NCI-H526 (cell line): Measurements from ENCODE around the gene LDLRAD4.
A peak's percentile ranks its signal among the peaks of the same experiment; 100 is the strongest.

Source experiments
- DNase-seq, 2 experiments: peaks; one replicate each; lab custom pipeline; 2025; lab: John Stamatoyannopoulos, UW

LDLRAD4 gene

DNA sequence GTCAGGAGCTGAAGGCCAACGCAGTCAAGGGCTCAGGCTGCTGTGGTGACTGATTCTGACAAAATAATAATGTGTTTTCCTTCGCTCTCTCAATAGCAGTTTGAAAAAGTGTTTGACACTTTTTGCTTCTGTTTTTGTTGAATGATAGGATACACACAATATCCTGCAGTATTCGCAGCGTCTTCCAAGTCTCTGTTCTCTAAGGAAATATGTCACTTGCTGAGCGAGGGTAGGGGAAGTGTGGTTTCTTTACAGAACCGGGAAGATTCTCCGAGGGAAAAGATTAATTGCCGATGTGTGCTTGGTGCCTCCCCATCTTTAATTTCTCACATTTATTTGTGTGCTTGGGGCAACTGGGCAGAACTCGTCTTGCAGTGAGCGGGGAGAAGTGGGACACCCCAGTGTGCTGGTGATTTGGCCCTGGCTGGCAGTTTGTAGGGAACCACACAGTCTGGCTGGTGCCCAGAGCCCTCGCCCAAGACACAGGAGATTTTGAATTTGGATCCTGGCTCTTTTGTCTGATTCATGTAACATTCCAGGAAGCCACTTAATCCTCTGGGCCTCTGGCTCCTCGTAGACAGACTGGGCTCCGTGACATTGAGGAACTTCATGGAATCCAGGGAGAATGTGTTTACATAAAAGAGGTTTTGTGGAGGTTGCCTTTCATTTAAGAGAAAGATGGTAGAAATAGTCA is 169.4 kb downstream of the LDLRAD4 start:
- no peak for DNase-seq

DNA sequence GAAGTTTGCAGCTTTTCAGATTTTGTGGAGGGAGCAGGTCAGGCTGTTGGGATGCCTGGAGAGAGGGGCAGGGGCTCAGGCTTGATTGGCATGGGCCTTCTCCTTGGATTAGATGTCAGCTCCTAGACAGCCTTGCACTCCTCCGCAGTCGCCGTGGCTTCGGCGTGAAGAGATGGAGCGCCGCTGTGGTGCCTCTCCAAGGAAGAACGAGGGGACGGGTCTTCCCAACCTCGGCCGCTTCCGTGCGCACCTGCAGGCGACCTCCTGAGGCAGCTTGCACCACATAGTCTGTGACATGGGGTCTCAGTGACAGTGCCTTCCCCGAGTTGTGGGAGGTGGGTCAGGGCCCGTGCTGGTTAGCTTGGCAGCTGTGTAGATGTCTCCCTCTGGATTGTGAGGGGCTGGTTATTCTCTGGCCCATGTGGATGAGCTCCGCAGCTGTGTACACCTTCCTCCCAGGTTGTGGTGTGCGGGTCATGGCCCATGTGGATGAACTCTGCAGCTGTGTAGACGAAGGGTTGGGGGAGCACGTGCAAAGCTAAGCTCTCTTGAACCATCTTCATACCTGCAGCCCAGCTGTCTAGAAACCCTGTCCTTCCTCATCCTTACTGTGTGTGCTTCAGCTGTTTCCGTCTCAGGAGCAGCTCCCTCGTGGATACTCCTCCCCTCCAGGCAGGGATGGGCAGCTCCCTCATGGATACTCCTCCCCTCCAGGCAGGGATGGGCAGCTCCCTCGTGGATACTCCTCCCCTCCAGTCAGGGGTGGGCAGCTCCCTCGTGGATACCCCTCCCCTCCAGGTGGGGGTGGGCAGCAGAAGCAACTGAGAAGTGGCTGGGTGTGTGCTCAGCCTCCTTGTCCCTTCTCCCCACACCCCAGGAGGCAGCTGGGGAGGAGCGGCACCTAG is 170.3 kb downstream of the LDLRAD4 start:
- DNase-seq, result no peak

DNA sequence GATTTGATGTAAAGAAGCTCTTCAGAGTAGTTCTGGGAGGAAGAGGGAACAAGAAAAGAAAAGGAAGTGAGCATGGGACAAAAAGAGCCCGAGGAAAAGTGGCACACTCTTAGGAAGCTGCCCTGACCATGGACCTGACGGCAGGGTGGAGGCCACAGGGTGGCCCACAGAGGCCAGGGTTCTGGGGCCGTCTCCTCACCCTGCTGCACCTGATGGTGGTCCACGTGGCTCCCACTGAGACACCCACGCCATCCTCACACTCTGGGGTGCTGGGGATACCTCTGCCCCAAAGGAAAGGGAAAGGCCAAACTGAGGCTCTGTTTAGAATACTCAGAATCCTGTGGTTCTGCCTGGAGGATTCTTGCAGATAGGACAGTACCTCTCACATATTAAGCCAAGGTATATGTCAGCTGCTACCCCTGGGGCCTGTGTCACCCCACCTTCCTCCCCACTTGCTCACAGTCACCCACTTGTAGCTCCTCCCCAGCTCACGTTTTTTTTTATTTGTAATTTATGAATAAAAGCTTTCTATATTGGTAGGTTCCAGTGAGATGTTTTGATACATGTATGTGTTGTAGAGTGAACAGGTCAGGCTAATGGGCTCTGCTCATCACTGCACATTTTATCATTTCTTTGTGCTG is 171.1 kb downstream of the LDLRAD4 start:
- DNase-seq, result no peak

DNA sequence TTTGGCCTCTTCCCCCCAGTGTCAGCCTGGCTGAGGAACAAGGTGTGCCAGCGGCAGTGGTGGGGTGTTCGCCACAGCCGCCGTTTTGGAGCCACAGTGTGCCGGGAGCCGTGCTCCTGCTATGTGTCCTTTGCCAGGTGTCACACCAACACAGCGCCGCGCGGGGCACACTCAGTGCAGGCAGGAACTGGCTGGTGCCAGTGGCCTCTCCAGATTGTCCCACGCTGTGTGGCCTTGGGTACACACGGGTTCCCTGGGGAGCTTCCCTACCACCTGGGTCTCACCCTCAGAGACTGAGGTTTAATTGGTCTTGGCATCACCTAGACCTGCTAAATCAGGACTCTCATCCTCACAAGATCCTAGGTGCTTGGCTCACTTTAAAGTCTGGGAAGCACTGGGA is 171.6 kb downstream of the LDLRAD4 start:
- DNase-seq, result no peak

DNA sequence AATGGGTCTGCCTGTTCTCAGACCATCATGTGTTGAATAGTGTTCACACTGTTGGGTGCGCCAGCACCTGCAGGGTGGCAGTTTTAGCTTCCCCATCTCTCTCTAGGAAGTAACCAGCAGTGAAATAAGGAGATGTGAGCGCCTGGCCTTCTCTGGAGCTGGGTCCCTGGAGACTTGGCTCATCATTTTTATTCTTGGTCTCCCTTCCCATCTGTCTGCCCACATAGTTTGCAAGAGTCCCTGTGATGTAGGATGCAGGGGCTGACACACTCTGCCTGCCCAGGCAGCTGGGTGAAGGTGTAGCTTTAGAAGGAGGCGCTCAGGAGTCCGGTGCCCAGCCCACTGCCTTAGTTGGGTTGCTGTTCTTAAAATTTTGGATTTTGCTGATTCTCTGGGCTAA is 172.2 kb downstream of the LDLRAD4 start:
- DNase-seq, result peak; percentile 10 to 14

DNA sequence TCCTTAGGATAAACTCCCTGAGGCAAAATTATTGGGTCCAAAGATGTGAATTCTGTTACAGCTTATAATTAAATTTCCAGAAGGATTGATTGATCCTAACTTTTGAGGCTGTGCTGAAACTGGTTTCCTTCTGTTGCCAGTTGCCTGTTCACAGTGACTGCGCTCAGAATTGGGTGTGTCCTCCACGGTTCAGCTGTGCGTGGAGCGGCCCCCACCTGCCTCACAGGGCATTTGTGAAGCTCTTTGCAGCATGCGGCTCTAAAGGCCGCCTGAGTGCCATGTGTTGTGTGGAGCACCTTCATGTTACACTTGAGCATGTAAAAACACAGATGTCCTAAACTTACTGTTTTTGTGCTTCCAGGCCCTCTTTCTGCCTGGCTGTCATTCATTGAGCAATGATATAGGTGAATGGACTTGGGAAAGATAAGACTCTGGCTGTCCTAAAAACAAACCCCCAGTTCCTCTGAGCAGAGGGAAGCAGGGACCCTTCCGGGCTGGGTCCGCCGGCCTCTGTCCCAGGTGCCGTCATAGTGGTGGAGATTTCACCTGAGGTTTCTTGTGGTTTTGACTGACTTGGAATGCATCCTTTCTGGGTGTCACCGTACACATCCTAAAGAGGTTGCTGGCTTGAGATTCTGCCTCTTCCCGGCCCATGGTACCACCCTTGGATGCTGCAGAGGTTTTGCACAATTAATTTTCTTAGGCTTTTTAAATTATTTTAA is 173.6 kb downstream of the LDLRAD4 start:
- peak in 1 of 2 experiments; percentile 48 for DNase-seq

DNA sequence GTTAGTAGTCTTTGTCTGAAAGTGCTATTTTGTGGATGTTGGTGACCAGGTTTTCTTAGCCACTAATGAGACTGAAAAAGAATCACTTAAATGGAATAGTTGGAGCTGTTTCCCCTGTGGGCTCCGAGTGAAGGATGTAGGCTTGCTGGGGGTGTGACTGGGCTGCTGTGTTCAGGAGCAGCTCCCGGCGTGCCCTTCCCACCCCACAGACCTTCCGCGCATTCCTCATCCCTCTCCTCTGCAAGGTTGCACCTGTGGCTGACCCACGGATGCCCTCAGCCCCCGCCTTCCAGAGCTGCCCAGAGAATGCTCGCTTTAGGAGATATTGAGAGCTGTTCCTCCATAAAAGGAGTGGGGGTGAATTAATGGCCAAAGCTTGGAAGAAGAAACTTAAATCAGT is 174.3 kb downstream of the LDLRAD4 start:
- DNase-seq, result no peak

DNA sequence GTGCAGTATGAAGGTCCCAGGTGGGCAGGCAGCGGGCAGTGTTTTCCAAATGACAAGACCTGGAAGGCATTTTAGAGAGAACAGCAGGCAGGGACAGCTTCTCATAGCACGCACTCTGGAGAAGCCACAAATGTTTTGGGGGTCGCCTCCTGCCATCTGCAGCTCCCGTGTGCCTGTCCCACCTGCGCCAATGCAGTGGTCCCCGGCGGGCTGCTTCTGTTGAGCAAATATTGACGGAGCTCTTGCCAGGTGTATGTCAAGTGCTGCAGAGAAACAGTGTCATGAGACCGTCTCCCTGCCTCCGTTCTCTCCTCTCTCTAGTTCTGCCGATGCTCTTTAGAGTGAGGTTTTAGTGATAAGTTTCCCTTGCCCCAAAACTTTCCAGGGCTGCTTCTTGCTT is 174.8 kb downstream of the LDLRAD4 start:
- DNase-seq, result no peak

DNA sequence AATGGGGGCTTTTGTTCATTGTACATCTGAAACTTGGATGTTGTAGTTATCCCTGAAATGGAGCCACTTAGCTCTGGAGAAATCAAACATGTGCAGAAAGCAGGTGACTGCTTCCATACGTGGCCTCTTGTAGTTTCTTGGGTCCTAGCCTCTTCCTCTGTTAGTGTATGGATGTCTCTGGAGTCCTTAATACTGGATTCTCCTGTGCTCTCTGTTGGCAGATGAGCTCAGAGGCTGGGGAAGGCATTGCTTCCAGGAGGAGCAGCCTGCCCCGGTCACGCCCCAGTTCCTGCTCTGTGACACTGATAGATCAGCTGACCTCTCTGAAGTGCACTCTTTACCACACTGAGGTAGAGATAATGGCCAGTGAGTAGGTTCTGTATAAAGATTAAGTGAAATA is 176.2 kb downstream of the LDLRAD4 start:
- DNase-seq, result no peak

DNA sequence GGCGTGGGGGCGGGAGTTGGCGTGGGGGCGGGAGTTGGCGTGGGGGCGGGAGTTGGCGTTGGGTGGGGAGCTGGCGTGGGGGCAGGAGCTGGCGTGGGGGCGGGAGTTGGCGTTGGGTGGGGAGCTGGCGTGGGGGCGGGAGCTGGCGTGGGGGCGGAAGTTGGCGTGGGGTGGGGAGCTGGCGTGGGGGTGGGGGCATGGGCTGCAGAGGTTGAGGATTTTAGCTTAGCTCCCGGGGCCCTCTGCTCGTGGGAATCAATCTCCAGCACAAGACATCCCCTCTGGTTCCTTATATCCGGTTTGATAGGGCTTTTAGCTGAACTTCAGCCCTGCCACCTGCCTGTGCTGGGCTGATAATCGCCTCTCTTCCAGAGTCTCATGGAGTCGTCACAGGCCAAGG is 177.0 kb downstream of the LDLRAD4 start:
- no peak for DNase-seq

DNA sequence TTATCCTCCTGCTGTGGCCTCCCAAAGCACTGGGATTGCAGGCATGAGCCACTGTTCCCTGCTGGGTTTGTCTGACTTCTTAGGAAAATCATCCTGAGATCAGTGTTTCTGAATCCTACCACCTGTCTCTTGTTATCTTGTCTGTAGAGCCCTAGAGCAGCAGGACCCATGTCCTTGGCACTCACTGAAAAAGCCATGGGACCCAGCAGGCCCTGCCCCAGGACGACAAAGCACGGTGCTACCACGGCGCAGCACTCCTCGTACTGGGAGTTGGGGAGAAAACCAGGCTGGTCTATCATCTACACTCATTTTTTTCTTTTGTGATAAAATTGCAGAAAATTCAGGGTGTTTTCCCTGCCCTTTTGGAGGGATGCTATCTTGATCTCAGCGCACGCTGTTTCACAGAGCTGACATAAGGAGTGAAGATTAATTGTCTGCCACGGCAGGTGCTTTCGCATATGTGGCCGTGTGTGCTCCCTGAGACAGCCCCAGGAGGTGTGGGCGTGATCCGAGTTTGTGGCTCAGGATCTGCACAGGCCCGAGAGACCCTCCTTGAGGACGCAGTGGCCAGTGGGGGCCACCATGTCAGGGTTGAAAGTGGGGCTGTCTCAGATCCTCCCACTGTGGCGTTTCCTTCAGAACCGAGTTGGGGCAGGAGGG is 179.1 kb downstream of the LDLRAD4 start:
- DNase-seq, result no peak

DNA sequence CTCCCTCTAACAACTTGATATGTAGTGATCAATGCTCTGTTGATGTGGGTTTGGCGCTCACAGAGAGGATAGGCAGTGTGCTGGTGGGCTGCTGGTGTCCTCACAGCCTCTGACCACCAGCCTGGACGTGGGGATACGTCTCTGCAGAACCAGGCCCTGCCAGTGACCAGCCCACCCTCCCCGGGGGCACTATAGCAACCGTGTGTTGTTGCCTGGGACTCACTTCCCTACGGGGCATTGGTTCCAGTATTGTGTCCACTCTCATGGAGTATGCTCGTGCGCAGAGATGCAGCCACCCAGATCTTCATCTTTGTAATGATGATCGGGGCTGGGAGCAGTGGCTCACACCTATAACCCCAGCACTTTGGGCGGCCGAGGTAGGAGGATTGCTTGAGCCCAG is 180.1 kb downstream of the LDLRAD4 start:
- DNase-seq, result no peak

DNA sequence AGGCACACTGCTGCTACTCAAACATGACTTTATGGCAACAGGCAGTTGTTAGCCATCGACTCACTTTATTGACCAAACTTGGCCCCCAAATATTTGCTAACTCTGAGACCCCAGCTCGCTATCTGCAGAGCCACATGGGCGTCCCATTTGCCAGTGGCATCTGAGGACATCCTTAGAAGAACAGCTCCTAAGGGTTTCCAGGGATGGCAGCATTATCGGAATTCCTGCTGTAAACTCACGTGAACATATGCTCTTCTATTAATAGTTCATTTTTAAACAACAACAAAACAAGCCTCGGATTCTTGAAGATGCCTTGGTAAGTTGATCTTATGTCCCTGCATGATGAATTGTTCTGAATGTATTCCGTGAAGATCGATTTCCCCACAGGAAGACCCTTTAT is 181.0 kb downstream of the LDLRAD4 start:
- no peak for DNase-seq

DNA sequence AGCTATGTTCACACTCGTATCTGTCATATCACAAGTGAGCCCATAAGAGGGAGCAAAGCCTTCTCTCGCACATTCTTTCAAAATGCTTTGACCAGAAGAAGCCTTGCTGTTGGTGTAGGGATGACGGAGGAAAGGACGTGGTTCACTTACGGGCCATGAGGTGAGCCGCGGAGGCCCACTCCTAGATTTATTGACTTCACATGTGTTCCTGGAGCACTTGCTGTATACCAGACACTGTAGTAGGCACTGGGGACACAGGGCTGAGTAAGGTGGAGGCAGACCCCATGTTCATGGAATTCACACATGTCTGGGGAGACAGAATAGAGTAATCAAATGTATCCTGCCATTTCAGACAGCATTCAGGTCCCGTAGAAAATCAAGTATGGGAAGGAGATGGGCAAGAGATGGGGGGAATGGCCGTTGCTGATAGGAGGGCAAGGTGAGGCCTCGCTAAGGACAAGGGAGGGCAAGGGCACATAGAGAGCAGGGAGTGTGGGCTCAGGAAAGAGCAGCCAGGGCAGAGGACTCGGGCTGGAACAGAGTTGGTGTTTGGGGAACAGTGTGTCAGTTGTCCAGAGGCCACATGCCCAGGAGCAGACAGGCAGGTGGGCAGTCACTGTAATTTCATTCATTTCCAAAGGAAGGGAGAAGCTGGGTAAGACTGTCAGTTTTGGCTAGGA is 182.2 kb downstream of the LDLRAD4 start:
- no peak for DNase-seq

DNA sequence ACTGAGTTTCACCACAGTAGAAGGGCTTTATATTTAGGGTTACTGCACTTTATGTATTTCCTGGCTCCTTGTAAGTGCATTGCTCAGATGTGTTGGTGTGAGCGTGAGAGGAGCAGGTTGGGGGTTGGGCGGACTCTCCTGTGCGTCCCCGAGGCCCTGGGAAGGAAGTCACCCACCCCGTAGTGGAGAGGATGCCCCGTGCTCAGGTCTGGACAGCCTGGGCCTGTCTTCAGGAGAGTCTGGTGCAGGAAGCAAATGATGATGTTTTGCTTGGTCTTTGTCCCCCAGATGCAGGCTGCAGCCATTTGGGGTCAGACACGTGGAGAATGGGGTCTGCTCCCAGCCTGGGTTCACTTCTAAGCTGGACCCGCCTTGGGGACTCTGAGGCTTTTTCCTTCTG is 182.8 kb downstream of the LDLRAD4 start:
- no peak for DNase-seq

DNA sequence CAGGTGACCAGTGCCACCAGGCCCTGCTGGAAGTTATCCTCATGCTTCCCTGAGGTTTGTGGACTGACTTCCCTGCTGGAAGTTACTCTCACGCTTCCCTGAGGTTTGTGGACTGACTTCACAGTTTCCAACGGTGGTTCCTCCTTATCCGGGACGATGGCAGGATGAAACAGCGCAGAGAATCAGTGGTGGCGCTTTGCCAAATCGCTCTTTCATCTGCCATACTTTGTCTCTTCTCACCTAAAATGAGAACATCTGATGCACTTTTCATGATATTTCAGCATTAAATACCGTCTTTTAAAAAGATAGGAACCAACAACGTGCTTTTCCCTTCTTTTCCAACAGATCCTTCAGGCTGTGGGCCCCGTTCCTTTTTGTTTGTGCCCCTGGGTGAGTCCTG is 183.3 kb downstream of the LDLRAD4 start:
- DNase-seq, result no peak

DNA sequence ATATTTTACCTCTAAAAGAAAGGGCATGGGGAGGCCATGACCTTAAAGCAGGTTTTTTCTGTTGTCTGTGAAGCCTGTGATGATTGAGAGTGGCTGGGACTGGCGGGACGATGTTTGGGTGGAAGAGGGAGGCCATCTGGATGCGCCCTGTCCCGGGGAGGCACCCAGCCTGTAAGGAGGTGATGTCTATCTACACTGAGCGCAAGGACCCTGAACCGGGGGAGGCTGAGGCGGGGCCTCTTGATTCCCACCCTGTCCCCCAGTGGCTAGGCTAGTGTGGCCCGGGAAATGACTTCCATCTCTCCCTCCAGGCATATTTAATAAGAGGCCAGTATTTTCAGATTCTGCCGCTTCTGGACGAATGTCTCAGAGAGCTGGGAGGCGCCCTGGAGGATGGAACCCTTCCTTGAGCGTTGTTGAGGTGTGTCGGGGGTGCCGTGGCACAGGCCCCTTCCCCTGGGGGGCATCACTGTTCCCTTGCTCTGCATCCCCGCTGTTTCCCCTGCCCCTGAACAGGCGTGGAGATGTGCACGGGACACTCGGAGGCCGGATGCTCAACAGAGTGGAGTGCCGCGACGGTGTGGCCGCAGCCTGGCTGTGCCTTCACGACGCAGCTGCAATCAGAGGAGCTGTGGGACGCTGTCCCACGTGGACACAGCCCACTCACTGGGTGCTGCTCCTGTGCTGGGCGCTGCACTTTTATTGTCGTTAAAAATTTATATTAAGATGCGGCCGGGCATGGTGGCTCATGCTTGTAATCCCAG is 185.4 kb downstream of the LDLRAD4 start:
- no peak for DNase-seq

DNA sequence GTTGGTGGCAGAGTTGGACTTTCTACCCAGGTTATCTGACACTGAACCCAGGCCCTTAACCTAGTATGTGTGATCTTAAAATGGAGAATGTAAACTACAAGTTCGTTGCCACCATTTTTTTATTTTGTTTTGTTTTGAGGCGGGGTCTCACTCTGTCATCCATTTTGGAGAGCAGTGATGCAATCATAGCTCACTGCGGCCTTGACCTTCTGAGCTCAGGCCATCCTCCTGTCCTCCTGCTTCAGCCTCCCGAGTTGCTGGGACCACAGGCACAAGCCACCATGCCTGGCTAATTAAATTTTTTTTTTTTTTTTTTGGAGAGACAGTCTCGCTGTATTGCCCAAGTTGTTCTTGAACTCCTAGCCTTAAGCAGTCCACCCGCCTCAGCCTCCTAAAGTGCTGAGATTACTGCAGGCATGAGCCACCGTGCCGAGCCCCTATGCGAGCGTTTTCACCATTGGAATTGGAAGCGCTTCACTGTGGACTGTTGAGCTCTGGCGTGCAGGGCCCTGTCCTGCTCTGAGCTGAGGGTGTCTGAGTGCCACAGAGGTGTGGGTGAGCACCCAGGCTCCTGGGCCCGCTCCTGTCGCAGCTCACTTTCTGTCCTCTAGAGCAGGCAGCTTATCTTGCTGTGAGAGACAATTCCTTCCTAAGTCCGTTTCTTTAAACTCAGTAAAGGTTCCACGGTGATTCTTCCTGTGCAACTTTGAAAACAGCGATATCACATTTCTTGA is 186.9 kb downstream of the LDLRAD4 start:
- no peak for DNase-seq

DNA sequence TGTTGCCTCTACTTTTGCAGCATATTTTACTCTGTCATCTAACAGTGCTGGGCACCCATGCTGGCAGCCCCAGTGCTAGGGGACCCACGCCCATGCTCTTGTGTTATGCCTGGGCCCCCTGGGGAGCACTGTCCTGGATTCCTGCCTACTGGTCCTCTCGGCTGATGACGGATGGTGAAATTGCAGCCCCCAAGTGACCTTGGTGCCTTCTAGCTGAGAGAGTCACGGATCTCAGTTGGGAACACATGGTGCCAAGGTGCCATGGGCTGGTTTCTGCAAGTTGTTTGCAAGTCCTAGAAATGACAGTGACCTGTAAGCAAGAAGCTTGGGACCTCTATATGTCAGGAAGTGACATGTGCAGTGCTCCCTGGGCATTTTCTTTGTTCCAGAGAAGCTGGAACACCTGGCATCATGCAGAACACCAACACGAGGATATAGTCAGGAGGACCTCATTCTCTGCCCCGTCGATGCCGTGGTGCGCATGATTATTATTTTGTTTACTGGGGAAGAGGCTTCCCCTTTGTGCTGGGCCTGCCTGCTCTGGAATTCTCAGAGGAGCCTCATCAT is 187.6 kb downstream of the LDLRAD4 start:
- no peak for DNase-seq
